GM18505 (cell line): ENCODE measurements around the gene PRSS56.

Source experiments
- ATAC-seq: cut with Tn5 transposase; IDR thresholded peaks from one replicate; pipeline ENCODE4 v1.9.1; 2021; ENCODE audit not compliant: unreplicated experiment
- POLR2A ChIP-seq: IDR thresholded peaks from 4 replicates; pipeline ENCODE4 v1.6.1; 2011; ENCODE audit warnings: borderline replicate concordance; ENCODE audit not compliant: insufficient read depth, insufficient read length; ENCODE audit errors: extremely low read depth

The PRSS56 gene

GRCh38 chr2:232492236-232492848, 27.8 kb upstream of the PRSS56 start:
- no peak for ATAC-seq
- TF ChIP-seq POLR2A = no peak

- ATAC-seq = no peak
- no peak for TF ChIP-seq POLR2A
These were observed 27.1 kb upstream of the PRSS56 start for GRCh38 chr2:232492963-232493700.

- no peak for TF ChIP-seq POLR2A
- no peak for ATAC-seq
These were observed 26.3 kb upstream of the PRSS56 start for GRCh38 chr2:232493701-232494474.

- no peak for TF ChIP-seq POLR2A
- ATAC-seq = no peak
These were observed 25.6 kb upstream of the PRSS56 start for GRCh38 chr2:232494542-232494941.

DNA sequence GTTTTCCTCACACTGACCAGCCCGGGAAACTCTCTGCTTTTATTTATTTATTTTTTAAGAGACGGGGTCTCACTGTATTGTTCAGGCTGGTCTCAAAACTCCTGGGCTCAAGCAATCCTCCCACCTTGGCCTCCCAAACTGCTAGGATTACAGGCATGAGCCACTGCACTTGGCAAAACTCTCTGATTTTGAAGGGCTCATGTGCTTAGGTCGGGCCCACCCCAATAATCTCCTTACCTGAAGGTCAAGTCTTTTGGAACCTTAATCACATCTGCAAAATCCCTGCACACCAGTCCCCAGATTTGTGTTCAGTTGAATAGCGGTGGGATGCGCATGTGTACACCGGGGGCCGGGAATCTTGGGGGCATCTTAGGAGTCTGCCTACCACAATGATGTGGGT, 24.9 kb upstream of the PRSS56 start:
- TF ChIP-seq POLR2A = no peak
- ATAC-seq = no peak

DNA sequence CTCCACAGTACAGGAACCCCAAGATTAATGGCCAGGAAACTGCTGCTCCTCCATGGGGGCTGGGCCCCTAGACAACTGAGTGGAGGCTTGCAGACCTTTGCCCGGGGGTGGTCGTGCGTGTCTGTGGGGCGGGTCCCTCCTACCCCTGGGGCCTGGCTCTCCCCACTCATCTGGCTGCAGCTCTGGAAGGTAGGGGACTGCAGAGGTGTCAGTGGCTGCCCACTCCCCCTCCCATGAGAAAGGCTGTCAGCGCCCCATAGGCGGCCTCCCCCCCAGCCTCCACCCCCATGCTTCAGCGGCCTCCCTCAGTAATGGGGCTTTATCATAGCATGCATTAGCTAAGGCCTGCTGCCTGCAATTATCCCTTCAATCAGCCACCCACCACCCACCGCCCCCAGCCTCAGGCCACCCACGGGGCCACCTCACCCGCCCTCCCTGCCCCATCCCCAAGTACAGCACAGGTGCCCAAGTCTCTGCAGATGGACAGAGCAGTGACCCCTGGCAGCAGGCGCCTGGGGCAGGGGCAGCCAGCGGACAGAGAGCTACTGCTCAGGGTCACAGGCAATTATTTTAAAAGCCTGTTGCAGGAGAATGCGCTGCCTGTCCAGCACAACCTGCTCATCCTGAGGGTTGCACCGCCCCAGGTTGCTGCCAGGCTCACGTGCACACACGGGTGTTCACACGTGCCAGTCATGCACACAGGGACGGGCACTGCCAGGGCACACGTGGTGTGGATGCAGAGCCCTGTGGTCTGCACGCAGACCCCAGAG, 23.5 kb upstream of the PRSS56 start:
- ATAC-seq = no peak
- TF ChIP-seq POLR2A = no peak

DNA sequence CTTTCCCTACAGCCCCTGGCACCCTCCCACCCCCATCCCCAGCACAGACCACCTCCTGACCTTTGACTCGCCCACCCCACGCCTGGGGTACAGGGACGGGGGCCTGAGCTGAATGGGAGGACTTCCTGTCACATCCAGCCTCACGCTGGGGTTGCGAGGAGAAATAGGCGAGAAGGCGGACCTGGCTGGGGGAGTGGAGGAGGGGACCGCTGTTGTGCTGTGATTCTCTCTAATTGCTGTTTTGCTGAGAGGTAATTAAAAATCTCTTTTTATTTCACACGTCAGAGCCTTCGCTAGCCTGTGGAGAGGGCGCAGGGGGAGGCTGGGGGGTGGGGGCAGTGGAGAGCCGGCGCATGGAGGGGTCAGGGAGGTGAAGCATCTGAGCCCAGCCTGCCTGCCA, 22.8 kb upstream of the PRSS56 start:
- no peak for ATAC-seq
- TF ChIP-seq POLR2A = no peak

GRCh38 chr2:232498452-232498851, 21.7 kb upstream of the PRSS56 start:
- no peak for ATAC-seq
- TF ChIP-seq POLR2A = no peak

GRCh38 chr2:232501331-232501771, 18.8 kb upstream of the PRSS56 start:
- no peak for ATAC-seq
- no peak for TF ChIP-seq POLR2A

DNA sequence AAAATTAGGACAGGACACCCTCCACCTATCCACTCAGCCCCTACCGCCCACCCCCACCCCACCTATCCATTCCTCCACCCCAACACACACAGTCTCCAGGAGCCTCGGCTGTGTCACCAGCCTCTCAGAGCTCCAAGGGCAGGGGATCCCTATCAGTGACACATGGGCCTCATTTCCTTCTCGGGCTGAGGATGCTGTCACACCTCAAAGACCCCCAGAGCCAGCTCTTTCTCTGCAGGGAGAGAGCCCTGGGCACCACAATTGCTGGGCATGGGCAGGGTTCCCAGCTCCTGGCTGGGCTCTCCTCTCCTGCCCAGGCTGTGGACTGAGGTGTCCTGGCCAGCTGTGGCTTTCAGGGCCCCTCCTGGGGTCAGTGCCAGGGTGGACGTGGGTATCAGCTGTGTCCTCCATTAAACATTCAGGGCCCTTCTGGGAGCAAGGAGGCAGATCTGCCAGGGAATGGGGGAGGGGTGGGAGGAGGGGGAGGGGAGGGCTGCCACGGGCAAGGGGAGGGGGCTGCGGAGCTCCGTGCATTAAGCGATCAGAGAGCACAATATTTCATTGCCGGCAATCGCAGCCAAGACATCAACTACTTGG, 18.3 kb upstream of the PRSS56 start:
- TF ChIP-seq POLR2A = no peak
- no peak for ATAC-seq

GRCh38 chr2:232502511-232502910, 17.7 kb upstream of the PRSS56 start:
- no peak for ATAC-seq
- no peak for TF ChIP-seq POLR2A

DNA sequence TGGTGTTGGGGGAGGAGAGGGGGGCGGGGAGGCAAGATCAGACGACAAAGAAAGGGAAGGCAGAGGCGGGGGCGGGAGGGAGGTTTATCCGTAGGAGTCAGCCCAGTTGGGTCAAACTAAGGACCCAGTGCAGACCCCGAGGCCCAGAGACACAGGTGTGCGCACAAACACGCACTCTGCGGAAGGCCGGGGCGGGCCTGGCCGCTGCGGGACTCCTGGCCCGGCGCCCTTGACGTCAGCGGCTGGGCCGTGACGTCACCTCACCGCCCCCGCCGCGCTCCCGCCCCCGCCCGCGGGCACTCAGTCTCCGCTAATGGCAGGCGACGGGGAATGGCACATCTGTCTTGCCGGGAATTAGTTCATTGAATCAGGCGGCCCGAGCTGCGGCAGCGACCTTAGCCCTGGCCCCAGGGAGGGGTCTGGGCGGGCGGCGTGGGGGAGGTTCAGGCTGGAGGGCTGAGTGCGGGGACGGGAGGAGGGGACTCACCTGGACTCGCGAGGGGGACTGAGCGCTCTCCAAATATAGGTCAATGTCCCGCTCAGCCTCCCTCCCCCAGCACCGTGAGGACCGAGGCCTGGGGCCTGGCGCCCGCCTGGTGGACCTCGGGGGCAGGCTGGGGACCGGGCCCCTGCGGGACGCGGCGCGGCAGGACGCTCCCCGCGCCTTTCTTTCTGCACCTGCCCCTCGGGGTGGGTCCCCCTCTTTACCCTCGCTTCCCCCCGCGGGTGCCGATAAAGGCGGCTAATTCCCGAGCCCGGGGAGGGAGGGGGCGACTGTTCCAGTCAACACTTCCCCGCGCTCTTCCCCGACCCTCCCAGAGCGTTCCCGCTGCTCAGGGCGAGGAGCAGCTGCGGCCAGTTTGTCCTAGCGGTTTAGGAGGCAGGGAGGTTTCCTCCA, 17.0 kb upstream of the PRSS56 start:
- TF ChIP-seq POLR2A = no peak
- no peak for ATAC-seq
